OCI-M1 (cell line): Measurements from ENCODE around the gene TBPL1.
"Not testable (repeated sequence)": the region's sequence is repeated elsewhere in the genome, so short reads cannot be mapped to it uniquely, and the experiment has no call there.

ENCODE experiments used
- DNase-seq: peaks from one replicate; lab custom pipeline; 2025; lab: John Stamatoyannopoulos, UW

Gene TBPL1

DNA sequence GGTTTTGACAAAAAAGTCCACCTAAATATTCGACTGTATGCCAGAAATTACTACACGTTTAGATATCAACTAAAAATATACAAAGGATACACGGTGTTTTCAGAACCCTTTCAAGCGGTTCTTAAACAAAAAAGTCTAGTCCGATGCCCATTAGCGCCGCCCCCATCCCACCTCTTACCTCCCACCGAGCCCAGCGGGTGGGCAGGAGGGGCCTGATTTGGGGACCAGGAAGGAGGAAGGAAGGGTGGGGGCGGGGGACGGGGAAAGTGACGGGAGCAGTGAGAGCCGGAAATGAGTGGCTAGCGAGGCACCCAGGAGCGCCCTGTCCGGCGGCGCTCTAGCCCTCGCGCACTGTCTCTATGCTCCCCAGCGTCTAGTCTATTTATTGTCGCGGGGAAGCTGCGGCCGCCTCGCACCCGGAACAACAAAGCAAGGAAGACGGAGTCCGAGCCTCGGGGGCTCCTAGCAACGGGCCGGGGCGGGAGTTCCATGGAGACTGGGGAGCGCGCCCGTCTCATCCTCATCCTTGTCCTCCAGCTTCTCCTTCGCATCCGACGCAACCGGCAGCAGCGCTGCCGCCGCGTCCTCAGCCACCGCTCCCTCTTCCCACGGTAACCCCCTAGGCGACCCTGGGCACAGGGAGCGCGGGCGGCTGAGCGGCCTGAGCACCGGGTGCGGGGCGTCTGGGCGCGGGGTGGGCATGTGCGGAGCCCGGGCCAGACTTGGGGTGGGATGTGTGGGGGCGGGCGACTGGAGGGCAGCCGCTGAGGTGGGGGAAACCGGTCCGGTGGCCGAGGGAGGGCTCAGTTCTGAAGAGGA lies at the start of gene TBPL1:
TSS of gene TBPL1 (plus strand) at position 410 of the 819 bp plus-strand sequence. CDS start 26,902 bp downstream, outside the sequence.
- DNase-seq, result peak; percentile 99

DNA sequence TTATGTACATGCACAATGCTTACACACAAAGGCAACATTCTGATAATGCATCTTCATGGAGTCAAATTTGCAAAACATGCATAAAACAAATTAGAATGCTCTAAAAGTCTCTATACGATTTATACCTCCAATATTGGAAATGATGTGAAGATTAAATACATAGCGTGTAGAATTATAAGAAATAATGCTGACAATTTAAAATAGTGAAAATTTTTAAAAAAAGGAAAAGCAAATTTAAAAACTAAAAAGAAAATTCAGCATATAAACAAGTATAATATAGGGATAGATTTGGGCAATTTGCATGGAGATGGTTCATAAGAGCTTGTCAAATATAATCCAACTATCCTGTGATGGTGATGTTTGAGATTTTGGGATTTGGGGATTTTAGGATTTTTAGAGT lies 49.2 kb upstream of the TBPL1 start:
- no peak for DNase-seq

DNA sequence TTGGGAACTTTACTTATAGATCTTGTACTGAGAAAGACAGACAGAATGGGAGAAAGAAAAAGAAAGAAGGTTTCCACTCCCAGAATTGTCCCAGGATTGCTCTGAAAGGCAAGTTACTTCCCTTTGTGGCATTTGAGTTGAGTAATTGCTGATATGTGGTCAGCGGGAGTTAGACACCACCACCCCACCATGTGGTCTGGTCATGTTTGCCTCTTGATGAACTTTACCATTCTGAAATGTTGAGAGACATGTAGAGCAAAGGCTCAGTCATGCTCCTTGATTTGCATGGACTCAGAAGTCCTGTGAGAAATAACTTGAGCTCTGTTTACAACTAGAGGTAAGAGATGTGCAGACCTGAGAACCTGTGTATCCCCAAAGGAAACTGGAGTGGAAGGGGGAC lies 47.0 kb upstream of the TBPL1 start:
- DNase-seq, result peak; percentile 81

DNA sequence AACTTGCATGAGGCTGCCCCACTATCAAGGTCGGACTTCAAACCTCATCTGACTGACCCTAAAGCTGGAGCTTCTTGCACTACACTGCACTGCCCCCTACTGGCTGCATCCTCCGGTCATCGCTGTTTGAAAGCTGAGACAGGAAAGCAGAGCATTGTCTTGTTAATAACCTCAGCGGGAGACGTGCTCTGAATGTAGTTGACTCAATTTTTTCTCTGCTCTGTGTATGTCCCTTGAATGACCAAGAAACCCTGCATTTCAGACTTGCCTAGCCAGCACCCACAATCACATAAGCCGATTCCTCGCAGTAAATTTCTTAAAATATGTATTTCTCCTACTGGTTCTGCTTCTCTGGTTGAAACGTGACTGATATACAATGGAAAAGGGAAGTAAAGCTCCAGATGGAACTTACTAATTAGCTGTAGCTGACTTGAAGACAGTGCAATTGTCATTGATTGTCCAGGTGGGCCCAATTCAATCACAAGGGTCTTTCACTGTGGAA lies 36.3 kb upstream of the TBPL1 start:
- DNase-seq, result peak; percentile 94

DNA sequence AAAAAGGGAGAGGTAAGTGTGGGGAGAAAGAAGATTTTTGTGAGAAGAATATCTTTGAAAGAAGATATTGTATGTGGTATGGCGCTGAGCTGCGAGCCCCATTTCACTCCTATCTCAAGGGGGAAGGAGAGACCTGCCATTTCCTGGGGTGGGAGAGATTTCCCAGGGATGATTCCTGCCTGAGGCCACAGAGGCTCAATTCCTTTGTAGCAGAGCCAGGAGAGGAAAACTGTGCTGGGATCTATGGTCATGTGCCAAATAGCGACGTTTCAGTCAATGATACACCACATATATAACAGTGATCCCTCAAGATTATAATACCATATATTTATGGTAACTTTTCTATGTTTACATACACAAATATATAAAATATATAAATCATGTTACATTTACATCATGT lies 35.2 kb upstream of the TBPL1 start:
- no peak for DNase-seq

DNA sequence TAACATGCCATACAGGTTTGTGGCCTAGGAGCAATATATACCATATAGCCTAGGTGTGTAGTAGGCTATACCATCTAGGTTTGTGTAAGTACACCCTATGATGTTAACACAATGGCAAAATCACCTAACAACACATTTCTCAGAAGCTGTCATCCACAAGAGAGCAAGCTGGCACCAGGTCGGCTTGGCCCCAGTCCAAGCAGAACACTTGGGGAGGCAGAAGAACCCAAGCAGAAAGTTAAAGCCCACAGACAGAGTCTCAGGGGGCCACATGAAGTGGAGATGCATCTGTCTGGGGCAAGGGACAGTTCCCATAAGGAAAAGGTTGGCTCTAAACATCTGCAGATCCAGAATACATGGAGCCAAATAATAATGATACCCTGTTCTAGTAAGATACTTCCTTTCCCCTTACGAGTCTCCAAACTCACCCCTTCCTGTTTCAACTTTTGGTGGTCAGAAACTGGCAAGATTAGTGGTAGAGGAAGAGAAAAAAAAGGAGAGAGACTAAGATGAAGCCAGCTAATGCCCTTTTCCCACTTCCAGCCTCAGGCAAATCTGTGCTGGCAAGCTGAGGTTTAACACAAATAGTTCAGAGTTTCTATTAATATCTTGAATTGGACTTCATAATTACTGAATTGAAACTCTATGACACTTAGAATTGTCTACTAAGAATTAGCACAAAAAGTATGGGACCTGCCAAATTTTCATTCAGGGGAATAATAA lies 34.7 kb upstream of the TBPL1 start:
- DNase-seq, result no peak

DNA sequence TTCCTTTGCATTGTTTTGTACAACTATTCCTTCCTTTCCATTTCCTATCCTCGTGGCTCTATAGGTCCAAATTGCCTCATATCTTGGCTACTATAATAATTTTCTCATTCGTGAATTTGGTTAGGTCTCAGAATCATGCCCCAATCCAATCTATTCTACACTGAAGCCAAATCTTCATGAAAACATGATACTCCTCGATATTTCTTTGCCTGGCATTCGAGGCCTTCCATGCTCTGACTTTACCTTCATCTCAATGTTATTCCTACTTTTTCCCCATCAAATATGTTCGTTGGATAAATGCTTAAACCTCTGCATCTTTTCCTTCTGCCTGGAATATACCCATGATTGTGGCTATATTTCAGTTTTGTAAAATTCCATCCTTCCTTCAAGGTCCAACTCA lies 33.7 kb upstream of the TBPL1 start:
- no peak for DNase-seq

DNA sequence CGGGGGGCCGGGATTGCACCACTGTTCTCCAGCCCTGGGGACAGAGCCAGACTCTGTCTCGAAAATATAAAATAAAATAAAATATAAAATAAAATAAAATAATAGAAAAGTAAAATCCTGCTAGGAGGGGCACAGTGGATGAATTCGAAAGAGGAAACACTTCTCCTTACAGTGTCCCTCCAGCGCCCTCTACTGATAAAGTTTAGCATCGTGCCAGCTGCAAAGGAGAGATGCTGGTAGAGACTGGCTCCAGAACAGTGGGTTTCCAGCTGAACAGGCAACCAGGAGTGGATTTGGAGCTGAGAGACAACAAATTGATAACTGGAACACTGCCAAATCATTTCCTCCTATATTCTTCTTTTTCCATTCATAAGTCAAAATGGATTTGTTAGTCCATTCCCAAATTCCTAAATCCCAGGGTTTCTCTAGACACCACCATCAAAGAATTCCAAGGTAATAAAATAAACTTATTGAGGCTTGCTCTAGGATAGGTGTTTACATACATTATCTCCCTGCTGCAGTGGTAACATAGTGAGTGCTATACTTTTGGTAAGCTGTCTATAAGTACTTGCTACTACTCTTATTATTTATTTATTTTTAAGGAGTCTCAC lies 31.7 kb upstream of the TBPL1 start:
- peak; percentile 94 for DNase-seq

DNA sequence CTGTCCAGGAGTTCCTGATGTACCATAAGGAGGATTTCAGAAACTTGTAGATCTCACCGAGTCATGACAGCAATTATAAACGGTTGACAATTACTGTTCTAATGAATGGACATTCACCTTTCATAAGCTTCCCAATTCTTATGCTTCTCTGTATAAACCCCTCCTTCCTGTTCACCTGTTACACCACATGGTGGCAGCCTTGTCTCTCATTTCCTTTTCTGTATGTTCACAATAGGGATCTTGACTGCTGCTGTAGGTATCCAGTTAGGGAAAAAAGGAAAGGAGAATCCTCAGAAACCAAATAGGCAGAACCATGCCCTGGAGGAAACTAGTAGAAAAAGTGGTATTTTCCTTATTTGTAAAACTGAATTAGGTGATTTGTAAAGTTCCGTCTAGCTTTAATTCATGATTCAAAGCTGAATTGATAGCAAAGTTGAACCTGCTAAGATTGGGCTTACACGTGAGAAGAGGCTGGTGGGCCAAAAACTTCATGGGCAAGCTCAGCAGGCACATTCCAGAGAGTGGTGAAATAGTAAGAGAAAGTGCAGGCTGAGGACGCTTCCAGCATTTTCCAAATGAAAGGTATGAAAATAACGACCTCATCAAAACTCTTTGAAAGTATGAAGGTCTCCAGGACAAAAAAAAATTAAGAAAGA lies 29.0 kb upstream of the TBPL1 start:
- peak; percentile 87 for DNase-seq

DNA sequence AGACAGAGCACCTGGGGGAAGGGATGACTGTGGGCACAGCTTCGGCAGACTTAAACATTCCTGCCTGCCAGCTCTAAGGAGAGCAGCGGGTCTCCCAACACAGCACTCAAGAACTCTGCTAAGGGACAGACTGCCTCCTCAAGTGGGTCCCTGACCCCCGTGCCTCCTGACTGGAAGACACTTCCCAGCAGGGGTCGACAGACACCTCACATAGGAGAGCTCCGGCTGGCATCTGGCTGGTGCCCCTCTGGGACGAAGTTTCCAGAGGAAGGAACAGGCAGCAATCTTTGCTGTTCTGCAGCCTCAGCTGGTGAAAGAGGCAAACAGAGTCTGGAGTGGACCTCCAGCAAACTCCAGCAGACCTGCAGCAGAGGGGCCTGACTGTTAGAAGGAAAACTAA lies 21.8 kb upstream of the TBPL1 start:
- not testable (repeated sequence) for DNase-seq

DNA sequence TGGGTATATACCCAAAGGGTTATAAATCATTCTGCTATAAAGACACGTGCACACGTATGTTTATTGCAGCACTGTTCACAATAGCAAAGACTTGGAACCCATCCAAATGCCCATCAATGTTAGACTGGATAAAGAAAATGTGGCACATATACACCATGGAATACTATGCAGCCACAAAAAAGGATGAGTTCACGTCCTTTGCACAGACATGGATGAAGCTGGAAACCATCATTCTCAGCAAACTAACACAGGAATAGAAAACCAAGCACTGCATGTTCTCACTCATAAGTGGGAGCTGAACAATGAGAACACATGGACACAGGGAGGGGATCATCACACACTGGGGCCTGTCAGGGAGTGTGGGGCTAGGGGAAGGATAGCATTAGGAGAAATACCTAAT lies 16.7 kb upstream of the TBPL1 start:
- DNase-seq, result not testable (repeated sequence)

DNA sequence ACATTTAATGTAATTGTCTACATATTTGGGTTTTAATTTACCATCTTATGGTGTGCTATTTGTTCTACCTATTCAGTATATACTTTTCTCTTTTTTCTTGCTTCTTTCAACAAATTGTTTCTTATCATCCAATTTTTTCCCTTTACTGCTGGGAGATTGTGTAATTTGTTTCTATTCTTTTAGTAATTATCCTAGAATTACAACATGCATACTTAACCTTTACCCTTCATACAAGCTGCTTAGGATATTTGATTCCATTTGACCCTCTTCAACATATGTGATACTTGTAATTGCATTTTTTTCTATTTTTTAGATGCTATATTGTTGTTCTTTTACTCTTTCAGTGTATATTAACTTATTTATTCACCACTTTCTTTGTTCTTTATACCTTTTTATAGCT lies 15.1 kb upstream of the TBPL1 start:
- DNase-seq, result no peak

DNA sequence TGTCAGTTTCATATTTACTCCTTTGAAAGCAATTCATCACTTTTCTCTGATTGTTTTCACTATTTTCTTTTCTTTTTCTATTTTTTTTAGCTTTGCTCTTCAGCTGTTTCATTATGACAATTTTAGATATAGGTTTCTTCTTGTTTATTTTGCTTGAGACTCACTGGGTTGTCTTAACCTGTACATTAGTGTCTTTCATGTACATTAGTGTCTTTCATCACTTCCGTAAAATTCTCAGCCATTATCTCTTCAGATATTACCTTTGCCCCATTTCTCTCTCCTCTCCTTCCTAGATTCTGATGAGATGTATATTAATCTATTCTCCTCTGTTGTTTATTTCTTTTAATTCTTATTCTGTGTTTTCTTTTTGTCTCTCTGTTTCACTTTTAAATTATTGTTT lies 14.5 kb upstream of the TBPL1 start:
- DNase-seq, result no peak

DNA sequence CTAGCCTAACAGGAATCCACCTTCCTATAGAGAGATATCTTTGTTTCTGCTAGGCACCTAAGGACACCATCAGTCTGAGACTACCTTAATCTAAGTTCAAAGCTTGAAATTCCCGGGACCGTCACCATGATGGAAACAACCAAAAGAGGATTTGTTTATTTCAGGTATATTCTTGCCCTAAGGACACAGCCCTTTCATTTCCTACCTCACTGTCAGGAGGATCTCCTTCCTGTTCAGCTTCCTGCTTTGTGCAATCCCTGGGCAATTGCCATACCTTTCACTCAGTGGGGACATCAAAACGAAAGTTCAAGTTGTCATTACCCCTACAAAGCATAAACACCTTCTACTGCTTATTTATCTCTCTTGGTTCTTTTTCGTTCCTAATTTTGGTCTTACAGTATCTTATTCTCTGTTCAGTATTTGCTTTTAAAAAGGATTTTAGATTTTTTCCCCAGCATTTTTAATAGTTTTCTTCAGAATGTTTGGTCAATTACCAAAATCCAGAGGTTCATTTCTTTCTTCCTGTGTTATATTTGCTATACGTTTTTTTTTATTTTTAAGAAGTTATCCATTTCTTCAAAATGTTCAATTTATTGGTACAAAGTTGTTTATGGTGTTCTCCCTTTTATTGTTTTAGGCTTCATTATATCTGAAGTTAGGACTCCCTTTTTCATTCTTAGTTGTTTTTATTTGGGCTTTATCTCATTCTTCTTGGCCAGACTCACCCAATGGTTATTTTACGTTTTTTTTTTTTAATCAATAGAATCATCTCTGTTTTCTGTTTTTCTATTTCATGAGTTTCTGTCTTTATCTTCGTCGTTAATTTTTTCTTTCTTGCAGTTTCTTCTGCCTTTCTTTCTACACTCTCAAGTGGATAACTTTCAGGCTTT lies 13.0 kb upstream of the TBPL1 start:
- peak; percentile 46 for DNase-seq

DNA sequence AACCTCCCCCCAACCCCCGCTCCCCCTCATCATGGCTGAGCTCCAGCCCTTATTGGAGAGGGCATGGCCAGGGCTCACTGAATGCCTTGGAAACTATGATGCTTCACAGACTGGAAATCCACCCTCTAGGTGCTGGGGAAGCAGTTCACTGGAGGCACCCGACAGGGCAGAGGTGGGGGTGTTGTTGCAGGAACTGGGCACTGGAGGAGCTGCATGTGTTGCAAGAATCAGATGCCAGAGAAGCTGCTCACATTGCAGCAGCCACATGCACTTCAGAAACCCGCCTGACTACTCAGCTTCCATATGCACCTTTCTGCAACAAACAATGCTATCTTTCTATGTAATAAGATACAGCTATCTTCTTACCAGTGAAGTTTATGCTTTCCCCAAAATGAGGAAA lies 7.9 kb upstream of the TBPL1 start:
- DNase-seq, result no peak

DNA sequence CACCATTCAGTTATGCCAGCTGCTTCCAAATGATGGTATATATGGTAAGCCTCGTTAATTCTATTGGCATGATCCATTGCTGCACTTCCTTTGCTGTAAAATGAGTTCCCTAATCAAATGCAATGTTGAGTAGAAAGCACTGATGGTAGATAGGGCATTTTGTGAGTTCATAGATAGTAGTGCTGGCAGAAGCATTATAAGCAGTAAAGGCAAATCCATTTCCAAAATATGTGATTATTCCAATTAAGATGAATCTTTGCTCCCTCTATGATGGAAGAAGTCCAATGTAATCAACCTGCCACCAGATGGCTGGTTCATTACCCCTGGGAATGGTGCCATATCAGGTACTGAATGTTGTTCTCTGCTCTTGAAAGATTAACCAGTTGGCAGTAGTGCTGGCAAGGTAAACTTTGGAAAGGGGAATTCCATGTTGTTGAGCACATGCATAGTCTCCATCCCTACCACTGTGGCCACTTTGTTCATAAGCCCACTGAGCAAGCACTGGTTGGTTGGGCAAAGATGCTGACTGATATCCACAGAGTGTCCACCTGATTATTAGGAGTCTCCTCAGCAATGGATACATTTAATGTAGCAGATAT lies 5.6 kb upstream of the TBPL1 start:
- no peak for DNase-seq

DNA sequence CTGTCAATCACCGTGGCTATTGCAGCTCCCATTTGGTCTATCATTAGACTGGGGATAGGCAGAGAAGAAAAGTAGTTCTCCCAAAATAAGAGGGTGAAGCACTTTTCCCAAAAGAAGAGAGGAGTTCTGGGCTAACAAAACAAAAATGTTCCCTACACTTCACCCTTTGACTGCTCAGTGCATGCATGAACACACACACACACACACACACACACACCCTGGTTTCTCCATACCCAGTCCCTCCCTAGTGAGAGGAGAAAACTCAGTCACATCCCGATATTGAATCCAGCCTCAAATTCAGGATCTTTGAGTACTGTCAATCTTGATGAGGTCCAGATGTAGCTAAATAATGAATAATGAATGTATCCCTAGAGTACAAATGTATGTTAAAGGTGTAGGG lies 4.6 kb upstream of the TBPL1 start:
- no peak for DNase-seq

DNA sequence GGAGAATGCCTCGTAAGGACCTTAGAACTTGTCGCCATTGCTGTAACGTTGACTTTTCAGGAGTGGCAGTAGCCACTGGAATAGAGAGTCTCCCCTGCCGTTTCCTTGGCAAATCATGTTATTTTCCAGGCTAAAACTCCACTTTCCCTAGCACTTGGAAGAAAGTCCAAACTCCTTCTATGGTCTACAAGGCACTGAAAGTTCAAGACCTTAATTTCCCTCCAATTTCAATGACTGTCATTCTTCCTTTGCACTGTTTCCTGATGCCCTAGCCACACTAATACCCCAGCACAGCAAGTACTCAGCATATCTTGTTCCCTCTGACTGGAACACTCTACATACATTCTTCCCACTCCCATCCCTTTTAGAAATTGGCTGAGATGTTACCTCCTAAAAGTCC lies 1.8 kb upstream of the TBPL1 start:
- DNase-seq, result no peak

DNA sequence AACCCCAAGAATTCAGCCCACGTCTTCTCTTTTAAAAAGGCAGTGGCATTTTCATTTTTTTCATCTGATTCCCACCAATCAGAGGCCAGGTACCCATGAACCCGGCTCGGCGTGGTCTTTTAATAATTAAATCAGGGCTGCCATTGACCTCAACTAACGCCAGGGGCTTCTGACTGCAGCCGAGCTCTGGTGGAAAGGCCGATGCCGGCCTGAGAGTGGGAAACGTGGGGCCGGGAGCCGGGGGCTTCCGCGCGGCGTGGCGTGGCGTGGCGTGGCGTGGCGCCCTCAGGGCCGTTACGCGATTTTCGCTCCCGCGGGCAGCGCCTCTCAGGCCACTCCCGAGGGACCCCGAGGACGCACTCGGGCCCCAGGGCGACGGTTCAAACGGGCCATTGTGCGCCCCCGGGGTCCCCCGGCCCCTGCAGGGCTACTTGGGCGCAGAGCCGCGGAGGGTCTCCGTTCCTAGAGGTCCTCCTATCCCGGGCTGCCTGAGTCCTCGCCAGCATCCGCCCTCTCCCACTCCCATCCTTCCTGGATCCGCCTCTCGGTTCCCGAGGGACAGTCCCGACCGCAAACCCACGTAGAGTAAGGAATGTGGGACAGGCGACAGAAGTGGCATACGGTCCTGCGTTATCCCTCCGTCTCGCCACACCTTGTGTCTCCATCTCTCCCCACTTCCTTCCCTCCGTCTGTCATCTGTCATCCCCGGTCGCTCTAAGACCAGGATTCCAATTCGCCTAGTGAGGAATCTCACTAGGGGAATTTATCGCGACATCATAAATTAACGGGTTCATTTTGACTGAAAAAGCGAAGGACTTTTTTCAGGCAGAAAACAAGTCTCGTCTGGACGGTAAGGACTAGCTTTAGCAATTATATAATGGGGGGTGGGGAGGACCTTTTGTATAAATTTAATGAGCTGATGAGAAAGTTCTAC lies 876 bp upstream of the TBPL1 start:
- peak; percentile 81 for DNase-seq
